ENCODE data around the gene ADGRL3.

ADGRL3 gene

DNA sequence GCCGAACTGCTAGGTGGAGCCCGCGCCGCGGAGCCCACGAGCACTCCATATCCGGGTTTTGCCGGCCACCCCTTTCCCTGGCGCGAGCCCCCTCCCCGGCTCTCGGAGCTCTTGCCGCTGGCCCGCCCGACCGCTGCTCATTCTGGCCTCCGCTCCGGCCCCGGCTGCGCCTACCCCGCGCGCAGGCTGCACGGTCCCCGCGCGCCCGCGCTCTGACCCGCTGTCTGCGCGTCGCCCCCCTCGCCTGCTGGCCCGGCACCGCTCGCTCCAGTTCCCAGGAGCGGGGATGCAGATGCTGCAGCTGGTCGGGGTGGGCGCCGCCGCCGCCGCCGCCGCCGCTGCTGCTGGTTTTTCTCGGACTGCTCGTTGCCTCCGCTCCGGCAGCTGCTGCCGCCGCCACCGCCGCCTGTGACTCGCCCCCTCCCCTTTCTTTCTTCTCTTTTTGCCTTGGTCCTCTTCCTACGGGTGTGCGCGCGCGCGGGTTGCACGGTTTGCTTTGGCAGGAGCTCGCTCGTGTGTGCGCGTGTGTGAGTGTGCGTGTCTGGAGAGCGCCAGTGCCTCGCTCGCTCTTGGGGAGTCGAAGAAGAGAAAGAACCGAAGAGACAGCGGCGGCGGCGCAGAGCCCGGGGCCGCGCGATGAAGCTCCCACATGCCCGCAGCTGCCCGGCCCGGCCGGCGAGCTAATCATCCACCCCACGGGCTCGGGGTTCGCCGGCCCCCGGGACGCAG is at the start of gene ADGRL3:
ADGRL3 (plus strand) TSS at position 140 of the 729 bp plus-strand sequence.
- no peaks in the 10 kb centered on the region for H3K4me1 Mint-ChIP-seq
- H3K27ac Mint-ChIP-seq: no peak within 1 kb of the TSS
- no peak for ATAC-seq (ENCODE audit: low read depth)
- no peak within 1 kb of the TSS for H3K4me3 Mint-ChIP-seq
- H3K27me3 Mint-ChIP-seq: peaks cover 14% of the 10 kb centered on the region
- no peak for DNase-seq (ENCODE audit: low spot score in 2 of 2)
- peaks cover 3% of the 10 kb centered on the region for H3K36me3 Mint-ChIP-seq
- peaks cover 4% of the 10 kb centered on the region for H3K9me3 Mint-ChIP-seq

DNA sequence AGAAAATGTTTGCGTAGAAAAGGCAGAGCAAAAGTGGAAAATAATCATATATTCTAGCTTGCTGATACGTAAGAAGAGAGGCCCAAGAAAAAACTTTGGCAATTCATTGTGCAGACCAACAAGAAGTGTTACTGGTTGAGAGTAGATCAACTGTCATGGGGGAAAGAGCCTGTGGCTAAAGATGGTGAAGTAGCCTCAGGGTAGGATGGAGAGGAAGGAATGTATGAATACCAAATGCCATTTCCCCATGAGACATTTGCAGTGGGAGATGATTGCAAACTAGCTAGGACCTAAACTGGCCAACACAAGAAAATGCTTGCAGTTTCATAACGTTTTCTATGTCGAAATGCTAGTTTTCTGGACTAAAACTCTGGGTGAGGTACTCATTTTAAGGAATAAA is 47.7 kb upstream of the ADGRL3 start:
- Mint-ChIP-seq H3K27me3 (no peaks in the 10 kb centered on the region), H3K27ac (no peak overlapping the region), H3K4me3 (no peak overlapping the region), H3K9me3 (peaks cover 5% of the 10 kb centered on the region), H3K36me3 (no peaks in the 10 kb centered on the region), H3K4me1 (no peaks in the 10 kb centered on the region)
- DNase-seq (ENCODE audit: low spot score in 2 of 2) (no peak), ATAC-seq (ENCODE audit: low read depth) (no peak)

DNA sequence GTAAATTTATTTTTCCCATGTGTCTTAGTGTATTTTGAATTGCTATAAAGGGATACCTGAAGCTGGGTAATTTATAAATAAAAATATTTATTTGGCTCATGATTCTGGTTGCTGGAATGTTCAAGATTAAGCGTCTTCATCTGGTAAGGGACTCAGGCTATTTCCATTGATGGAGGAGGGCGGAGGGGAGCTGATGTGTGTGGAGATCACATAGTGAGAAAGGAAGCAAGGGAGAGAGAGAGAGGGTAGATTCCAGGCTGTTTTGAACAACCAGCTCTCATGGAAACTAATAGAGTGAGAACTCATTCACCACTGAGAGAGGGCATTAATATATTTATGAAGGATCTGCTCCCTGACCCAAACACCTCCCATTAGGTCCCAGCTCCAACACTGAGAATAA is 39.6 kb upstream of the ADGRL3 start:
- Mint-ChIP-seq H3K4me3 (no peak overlapping the region), H3K27ac (no peak overlapping the region), H3K4me1 (no peaks in the 10 kb centered on the region), H3K9me3 (peaks cover 1% of the 10 kb centered on the region), H3K36me3 (no peaks in the 10 kb centered on the region), H3K27me3 (no peaks in the 10 kb centered on the region)
- ATAC-seq (ENCODE audit: low read depth): no peak
- DNase-seq (ENCODE audit: low spot score in 2 of 2): no peak

DNA sequence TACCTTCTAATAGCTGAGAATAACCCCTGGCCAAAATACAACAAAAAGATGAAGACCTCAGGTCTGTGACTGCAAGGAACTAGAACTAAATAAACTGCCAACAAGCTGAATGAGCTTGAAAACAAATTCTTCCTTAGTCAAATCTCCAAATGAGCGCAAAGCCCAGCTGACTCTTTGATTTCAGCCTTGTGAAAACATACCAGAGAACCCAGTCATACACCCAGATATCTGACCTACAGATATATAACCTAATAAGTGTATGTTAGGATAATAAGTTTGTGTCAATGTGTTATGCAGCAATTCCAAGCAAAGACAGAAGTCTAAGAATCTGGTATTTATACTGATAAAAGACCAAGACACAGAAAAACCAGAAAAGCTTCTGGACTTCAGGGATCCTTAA is 38.0 kb upstream of the ADGRL3 start:
- no peak for DNase-seq (ENCODE audit: low spot score in 2 of 2)
- Mint-ChIP-seq H3K27me3 (no peaks in the 10 kb centered on the region), H3K4me3 (no peak overlapping the region), H3K27ac (no peak overlapping the region), H3K4me1 (no peaks in the 10 kb centered on the region), H3K36me3 (no peaks in the 10 kb centered on the region), H3K9me3 (peaks cover 3% of the 10 kb centered on the region)
- ATAC-seq (ENCODE audit: low read depth): no peak

DNA sequence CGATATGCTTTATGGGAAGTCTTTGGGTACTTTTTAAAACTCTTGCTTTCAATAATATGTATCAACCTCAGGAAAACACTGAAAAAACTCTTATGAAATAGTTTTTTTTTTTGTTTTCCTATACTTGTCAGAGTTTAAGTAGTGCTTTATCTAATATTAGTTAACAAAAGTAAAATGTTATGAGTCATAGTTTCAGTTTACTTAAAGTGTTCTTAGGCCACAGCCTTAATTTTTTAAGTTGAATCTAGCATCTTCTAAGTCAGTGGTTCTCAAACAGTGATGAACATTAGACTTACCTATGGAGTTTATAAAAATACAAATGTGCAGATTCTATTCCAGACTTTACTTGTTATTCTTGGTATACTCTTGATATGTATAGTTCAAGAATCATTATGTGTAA is 26.3 kb upstream of the ADGRL3 start:
- Mint-ChIP-seq H3K36me3 (no peaks in the 10 kb centered on the region), H3K27me3 (no peaks in the 10 kb centered on the region), H3K9me3 (peaks cover 3% of the 10 kb centered on the region), H3K4me1 (no peaks in the 10 kb centered on the region), H3K4me3 (no peak overlapping the region), H3K27ac (no peak overlapping the region)
- DNase-seq (ENCODE audit: low spot score in 2 of 2): no peak
- no peak for ATAC-seq (ENCODE audit: low read depth)

DNA sequence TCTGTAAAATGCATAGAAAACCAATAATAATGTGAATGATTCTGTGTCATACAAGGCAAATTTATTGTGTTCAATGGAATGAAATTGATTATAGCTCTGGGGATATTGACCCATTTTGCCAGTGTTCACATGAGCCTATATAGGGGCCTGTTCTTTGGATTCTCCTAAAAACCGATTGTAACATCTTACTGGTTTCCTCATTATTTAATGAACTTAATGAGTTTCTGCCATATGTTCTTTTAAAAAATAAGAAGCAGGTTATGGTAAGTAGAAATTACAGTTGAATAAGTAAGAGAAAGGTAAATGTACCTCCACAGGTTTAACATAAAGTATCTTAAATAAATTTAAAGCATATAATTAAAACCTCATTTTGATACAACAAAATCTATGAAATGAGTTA is 24.6 kb upstream of the ADGRL3 start:
- H3K9me3 Mint-ChIP-seq: peaks cover 3% of the 10 kb centered on the region
- DNase-seq (ENCODE audit: low spot score in 2 of 2): no peak
- H3K4me1 Mint-ChIP-seq: no peaks in the 10 kb centered on the region
- H3K4me3 Mint-ChIP-seq: no peak overlapping the region
- H3K36me3 Mint-ChIP-seq: no peaks in the 10 kb centered on the region
- ATAC-seq (ENCODE audit: low read depth): no peak
- no peaks in the 10 kb centered on the region for H3K27me3 Mint-ChIP-seq
- no peak overlapping the region for H3K27ac Mint-ChIP-seq

DNA sequence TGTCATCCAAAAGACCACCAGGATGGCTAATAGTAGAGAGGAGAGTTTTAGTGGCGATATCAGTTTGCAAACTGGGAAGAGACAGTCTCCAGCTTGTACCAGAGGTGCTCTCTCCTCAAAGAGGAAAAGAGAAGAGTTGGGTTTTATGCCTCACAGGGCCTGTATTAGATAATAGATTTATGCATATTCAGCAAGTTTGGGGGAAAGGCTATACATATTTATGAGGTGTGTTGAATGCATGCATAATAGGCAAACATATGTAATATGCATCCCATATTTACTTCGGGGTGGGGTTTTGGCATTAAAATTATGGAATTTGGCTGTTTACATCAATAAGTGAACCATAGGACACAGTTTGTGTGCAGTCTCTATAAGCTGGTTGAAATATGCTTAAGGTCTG is 22.8 kb upstream of the ADGRL3 start:
- ATAC-seq (ENCODE audit: low read depth): no peak
- no peaks in the 10 kb centered on the region for H3K4me1 Mint-ChIP-seq
- no peak overlapping the region for H3K4me3 Mint-ChIP-seq
- H3K27ac Mint-ChIP-seq: no peak overlapping the region
- H3K36me3 Mint-ChIP-seq: no peaks in the 10 kb centered on the region
- no peaks in the 10 kb centered on the region for H3K27me3 Mint-ChIP-seq
- peaks cover 4% of the 10 kb centered on the region for H3K9me3 Mint-ChIP-seq
- no peak for DNase-seq (ENCODE audit: low spot score in 2 of 2)

DNA sequence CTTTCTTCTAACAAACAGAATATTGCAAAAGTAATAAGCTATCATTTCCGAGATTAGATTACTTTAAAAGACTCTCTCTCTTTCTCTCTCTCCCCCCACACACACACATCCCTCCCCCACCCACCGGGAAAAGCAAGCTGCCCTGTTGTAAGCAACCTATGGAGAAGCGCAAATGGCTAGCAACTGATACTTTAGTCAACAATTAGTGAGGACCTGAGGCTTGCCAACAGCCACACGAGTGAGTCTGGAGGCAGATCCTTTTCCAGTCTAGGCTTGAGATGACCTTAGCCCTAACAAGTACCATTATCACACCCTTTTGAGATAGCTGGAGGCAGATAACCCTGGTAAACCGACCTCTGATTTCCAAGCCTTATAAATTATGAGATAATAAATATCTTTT is 19.7 kb upstream of the ADGRL3 start:
- H3K36me3 Mint-ChIP-seq: no peaks in the 10 kb centered on the region
- no peaks in the 10 kb centered on the region for H3K4me1 Mint-ChIP-seq
- ATAC-seq (ENCODE audit: low read depth) (no peak), DNase-seq (ENCODE audit: low spot score in 2 of 2) (no peak)
- H3K27me3 Mint-ChIP-seq: no peaks in the 10 kb centered on the region
- peaks cover 7% of the 10 kb centered on the region for H3K9me3 Mint-ChIP-seq
- H3K4me3 Mint-ChIP-seq: no peak overlapping the region
- H3K27ac Mint-ChIP-seq: no peak overlapping the region

DNA sequence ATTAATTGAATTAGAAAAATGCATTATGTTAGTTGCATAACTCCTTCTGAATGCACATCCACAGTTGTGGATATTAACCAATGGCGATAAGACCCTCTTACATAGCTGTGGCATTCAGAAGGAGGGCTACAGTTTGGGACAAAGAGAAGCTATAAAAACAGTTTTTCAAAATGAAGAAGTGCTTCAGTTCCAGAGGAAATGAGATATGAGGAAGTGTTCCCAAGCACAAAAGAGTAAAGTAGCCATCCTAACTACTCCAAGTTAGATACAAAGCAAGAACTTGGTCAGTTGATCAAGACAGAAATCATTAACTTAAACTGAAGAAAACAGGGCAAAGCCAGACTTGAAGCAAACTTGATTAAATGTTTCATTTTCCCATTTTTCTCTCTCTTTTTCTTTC is 17.2 kb upstream of the ADGRL3 start:
- peaks cover 7% of the 10 kb centered on the region for H3K9me3 Mint-ChIP-seq

DNA sequence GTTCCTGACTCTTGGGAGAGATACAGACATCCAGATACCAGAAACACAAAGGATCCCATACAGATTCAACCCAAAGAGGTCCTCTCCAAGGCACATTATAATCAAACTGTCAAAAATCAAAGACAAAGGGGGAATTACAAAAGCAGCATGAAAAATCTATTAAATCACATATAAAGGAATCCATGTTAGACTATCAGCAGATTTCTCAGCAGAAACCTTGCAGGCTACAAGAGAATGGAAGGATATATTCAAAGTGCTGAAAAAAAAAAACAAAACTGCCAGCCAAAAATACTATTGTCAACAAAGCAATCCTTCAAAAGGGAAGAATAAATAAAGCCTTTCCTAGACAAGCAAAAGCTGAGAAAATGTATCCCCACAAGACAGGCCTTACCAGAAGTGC is 14.8 kb upstream of the ADGRL3 start:
- no peak for ATAC-seq (ENCODE audit: low read depth)
- Mint-ChIP-seq H3K27ac (no peak overlapping the region), H3K4me1 (no peaks in the 10 kb centered on the region), H3K36me3 (no peaks in the 10 kb centered on the region), H3K4me3 (no peak overlapping the region), H3K9me3 (peaks cover 7% of the 10 kb centered on the region), H3K27me3 (no peaks in the 10 kb centered on the region)
- no peak for DNase-seq (ENCODE audit: low spot score in 2 of 2)

More for the DNA sequence above, 17.2 kb upstream of the ADGRL3 start:
- Mint-ChIP-seq H3K27ac (no peak overlapping the region), H3K27me3 (no peaks in the 10 kb centered on the region), H3K4me1 (no peaks in the 10 kb centered on the region), H3K4me3 (no peak overlapping the region), H3K36me3 (no peaks in the 10 kb centered on the region)
- DNase-seq (ENCODE audit: low spot score in 2 of 2) (no peak), ATAC-seq (ENCODE audit: low read depth) (no peak)

DNA sequence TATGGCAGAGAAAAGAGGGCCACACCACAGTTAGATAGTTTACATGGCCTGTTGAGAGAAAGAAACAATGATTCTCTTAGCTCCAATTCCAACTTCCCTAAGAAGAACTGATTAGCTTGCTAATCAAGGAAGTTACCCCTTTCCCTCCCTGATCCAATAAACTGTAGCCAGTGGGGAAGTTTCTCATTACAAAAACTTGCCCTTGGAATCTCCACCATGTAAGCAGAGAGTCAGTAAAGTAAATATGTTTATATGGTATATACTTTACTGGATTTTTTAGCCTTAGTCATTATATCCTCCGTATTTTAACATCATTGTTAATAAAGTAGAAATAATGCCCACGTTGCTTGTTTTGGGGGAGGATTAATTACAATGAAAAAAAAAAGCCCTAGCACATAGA is 7.7 kb upstream of the ADGRL3 start:
- no peaks in the 10 kb centered on the region for H3K4me1 Mint-ChIP-seq
- ATAC-seq (ENCODE audit: low read depth) (no peak), DNase-seq (ENCODE audit: low spot score in 2 of 2) (no peak)

DNA sequence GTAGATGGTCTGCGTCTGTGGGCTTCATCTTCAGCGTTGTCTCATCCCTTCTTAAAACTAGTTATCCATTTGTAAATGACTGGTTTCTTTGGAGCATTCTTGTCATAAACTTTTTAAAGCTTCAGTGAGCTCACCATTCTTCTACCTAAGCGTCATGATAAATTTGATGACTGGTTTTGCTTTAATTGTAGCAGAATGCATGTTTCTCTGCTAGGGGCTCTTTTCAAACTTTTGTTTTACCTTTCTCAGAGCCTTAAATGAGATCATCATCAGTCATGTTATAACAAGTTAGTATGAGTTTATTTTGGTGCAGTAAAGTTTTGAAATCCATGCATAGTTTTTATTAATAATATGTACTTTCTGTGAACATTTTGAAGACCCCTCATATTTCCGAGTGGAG is 6.3 kb upstream of the ADGRL3 start:
- Mint-ChIP-seq H3K9me3 (peaks cover 3% of the 10 kb centered on the region), H3K4me1 (no peaks in the 10 kb centered on the region), H3K27ac (no peak overlapping the region), H3K36me3 (no peaks in the 10 kb centered on the region), H3K4me3 (no peak overlapping the region), H3K27me3 (no peaks in the 10 kb centered on the region)
- ATAC-seq (ENCODE audit: low read depth) (no peak), DNase-seq (ENCODE audit: low spot score in 2 of 2) (no peak)

More for the DNA sequence above, 7.7 kb upstream of the ADGRL3 start:
- Mint-ChIP-seq H3K9me3 (peaks cover 5% of the 10 kb centered on the region), H3K4me3 (no peak overlapping the region), H3K27ac (no peak overlapping the region), H3K36me3 (no peaks in the 10 kb centered on the region), H3K27me3 (no peaks in the 10 kb centered on the region)

DNA sequence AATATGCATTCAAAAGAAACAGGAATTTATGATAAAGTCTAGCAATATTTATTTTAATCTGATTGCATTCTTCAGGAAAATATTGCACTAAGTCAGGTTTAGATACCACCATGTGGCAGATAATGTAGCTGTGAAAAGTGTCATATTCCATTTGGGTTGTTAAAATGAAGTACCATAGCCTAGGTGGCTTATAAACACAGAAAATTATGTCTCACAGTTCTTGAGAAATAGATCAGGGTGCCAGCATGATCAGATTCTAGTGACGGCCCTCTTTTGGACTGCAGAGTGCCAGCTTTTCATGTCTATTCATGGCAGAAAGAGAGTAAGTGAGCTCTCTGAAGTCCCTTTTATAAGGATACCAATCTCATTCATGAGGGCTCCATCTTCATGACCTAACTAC is 5.6 kb upstream of the ADGRL3 start:
- Mint-ChIP-seq H3K9me3 (peaks cover 3% of the 10 kb centered on the region), H3K4me1 (no peaks in the 10 kb centered on the region), H3K27me3 (peaks cover under 1% of the 10 kb centered on the region), H3K27ac (no peak overlapping the region), H3K36me3 (no peaks in the 10 kb centered on the region), H3K4me3 (no peak overlapping the region)
- ATAC-seq (ENCODE audit: low read depth) (no peak), DNase-seq (ENCODE audit: low spot score in 2 of 2) (no peak)

DNA sequence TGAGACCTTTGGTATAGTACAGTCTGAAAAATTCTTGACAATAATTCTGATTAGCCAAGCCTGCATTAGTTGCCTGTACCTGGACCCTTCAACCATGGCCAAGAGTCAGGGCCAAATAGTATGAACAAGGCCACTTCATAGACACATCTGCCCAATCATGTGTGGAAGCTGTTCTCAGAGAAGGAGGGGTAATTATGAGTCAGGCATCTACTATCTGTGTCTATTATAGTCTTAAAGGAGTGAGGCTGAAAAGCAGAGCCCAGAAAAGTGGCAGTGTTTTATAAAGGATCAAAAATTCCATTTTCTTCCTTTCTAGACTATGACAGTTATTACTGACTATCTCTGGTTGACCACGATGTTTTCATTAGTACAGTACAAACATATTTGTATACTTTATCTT is 5.0 kb upstream of the ADGRL3 start:
- Mint-ChIP-seq H3K27me3 (peaks cover 3% of the 10 kb centered on the region), H3K9me3 (peaks cover 5% of the 10 kb centered on the region), H3K36me3 (no peaks in the 10 kb centered on the region), H3K4me3 (no peak overlapping the region), H3K27ac (no peak overlapping the region), H3K4me1 (no peaks in the 10 kb centered on the region)
- DNase-seq (ENCODE audit: low spot score in 2 of 2): no peak
- ATAC-seq (ENCODE audit: low read depth): no peak

DNA sequence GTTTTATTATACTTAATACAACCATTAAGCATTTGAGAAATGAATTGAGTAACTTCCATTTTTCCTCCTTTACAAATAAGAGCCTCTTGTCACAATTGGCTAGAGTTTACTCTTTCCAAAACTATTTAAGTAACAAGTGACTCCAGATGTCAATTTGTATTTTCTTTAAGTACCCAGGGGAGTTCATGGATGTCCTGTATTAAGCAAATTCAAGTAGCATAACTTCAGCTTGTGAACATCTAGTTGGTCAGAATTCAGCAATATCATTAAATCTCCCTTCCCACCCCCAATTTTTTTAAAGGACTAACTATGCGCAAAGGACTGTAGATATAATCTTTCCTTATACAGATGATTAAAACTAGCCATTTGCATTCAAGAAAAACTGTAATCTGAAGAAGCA is 1.4 kb upstream of the ADGRL3 start:
- no peak overlapping the region for H3K4me3 Mint-ChIP-seq

More for the DNA sequence above, 1.4 kb upstream of the ADGRL3 start:
- no peak for ATAC-seq (ENCODE audit: low read depth)
- Mint-ChIP-seq H3K36me3 (peaks cover 2% of the 10 kb centered on the region), H3K27me3 (peaks cover 12% of the 10 kb centered on the region), H3K27ac (no peak overlapping the region), H3K9me3 (peaks cover 5% of the 10 kb centered on the region), H3K4me1 (no peaks in the 10 kb centered on the region)
- no peak for DNase-seq (ENCODE audit: low spot score in 2 of 2)
